ENCODE data around the gene STAG1.
"Not testable (repeated sequence)": the region's sequence is repeated elsewhere in the genome, so short reads cannot be mapped to it uniquely, and the experiment has no call there.

Gene STAG1

GRCh38 chr3:136751316-136752171, 634 bp downstream of the STAG1 start:
- Mint-ChIP-seq H3K4me3 (peak overlapping the region; percentile 86 to 95), H3K9me3 (no peaks in the 10 kb centered on the region), H3K27me3 (no peaks in the 10 kb centered on the region), H3K4me1 (peaks cover 43% of the 10 kb centered on the region), H3K27ac (peak overlapping the region; percentile 99 to 100)
- ATAC-seq (peak; percentile 36), DNase-seq (peak; percentile 64 to 68)

- Mint-ChIP-seq H3K4me3 (peak overlapping the region; percentile 79 to 80), H3K9me3 (no peaks in the 10 kb centered on the region), H3K27me3 (no peaks in the 10 kb centered on the region), H3K4me1 (peaks cover 49% of the 10 kb centered on the region), H3K27ac (peak overlapping the region; percentile 90 to 92)
- ATAC-seq = no peak
- no peak for DNase-seq
Observed at GRCh38 chr3:136750897-136751315, 1.3 kb downstream of the STAG1 start.

GRCh38 chr3:136750209-136750896, 1.8 kb downstream of the STAG1 start:
- no peaks in the 10 kb centered on the region for H3K27me3 Mint-ChIP-seq
- no peaks in the 10 kb centered on the region for H3K9me3 Mint-ChIP-seq
- DNase-seq (no peak), ATAC-seq (no peak)
- peaks cover 54% of the 10 kb centered on the region for H3K4me1 Mint-ChIP-seq
- peak overlapping the region; percentile 90 to 92 for H3K27ac Mint-ChIP-seq
- peak overlapping the region; percentile 79 to 80 for H3K4me3 Mint-ChIP-seq

- DNase-seq = not testable (repeated sequence)
- peak overlapping the region; percentile 79 to 80 for H3K4me3 Mint-ChIP-seq
Observed at GRCh38 chr3:136749602-136750001, 2.6 kb downstream of the STAG1 start.

GRCh38 chr3:136749091-136749490, 3.1 kb downstream of the STAG1 start:
- peak overlapping the region; percentile 79 to 80 for H3K4me3 Mint-ChIP-seq
- ATAC-seq (no peak), DNase-seq (no peak)
- H3K4me1 Mint-ChIP-seq = peaks cover 55% of the 10 kb centered on the region
- no peaks in the 10 kb centered on the region for H3K27me3 Mint-ChIP-seq
- H3K9me3 Mint-ChIP-seq = no peaks in the 10 kb centered on the region
- H3K27ac Mint-ChIP-seq = peak overlapping the region in 1 of 2 donors; percentile 57

More at GRCh38 chr3:136749602-136750001, 2.6 kb downstream of the STAG1 start:
- H3K9me3 Mint-ChIP-seq, H3K27me3 Mint-ChIP-seq, ATAC-seq: not testable (repeated sequence)
- Mint-ChIP-seq H3K27ac (peak overlapping the region; percentile 90 to 92), H3K4me1 (peaks cover 56% of the 10 kb centered on the region)

- peaks cover 57% of the 10 kb centered on the region for H3K4me1 Mint-ChIP-seq
- H3K4me3 Mint-ChIP-seq = no peak overlapping the region
- H3K27ac Mint-ChIP-seq = peak overlapping the region in 1 of 2 donors; percentile 57
- no peaks in the 10 kb centered on the region for H3K27me3 Mint-ChIP-seq
- ATAC-seq = no peak
- no peak for DNase-seq
- H3K9me3 Mint-ChIP-seq = no peaks in the 10 kb centered on the region
Observed at GRCh38 chr3:136745916-136746315, 6.3 kb downstream of the STAG1 start.

GRCh38 chr3:136741063-136741462, 11.1 kb downstream of the STAG1 start:
- Mint-ChIP-seq H3K27me3 (no peaks in the 10 kb centered on the region), H3K4me3 (no peak overlapping the region), H3K9me3 (no peaks in the 10 kb centered on the region), H3K4me1 (peaks cover 43% of the 10 kb centered on the region), H3K27ac (no peak overlapping the region)
- DNase-seq (no peak), ATAC-seq (no peak)

- no peak for ATAC-seq
Observed at GRCh38 chr3:136740351-136740958, 11.7 kb downstream of the STAG1 start.

GRCh38 chr3:136736950-136737349, 15.2 kb downstream of the STAG1 start:
- H3K27me3 Mint-ChIP-seq, ATAC-seq, H3K4me3 Mint-ChIP-seq, H3K27ac Mint-ChIP-seq, H3K9me3 Mint-ChIP-seq, DNase-seq: not testable (repeated sequence)
- peaks cover 55% of the 10 kb centered on the region for H3K4me1 Mint-ChIP-seq

More at GRCh38 chr3:136740351-136740958, 11.7 kb downstream of the STAG1 start:
- Mint-ChIP-seq H3K27ac (peak overlapping the region; percentile 23 to 83), H3K27me3 (no peaks in the 10 kb centered on the region), H3K4me3 (no peak overlapping the region), H3K9me3 (no peaks in the 10 kb centered on the region), H3K4me1 (peaks cover 43% of the 10 kb centered on the region)
- DNase-seq = no peak

GRCh38 chr3:136735103-136735502, 17.1 kb downstream of the STAG1 start:
- no peaks in the 10 kb centered on the region for H3K9me3 Mint-ChIP-seq
- peaks cover 57% of the 10 kb centered on the region for H3K4me1 Mint-ChIP-seq
- ATAC-seq = no peak
- no peak overlapping the region for H3K4me3 Mint-ChIP-seq
- no peaks in the 10 kb centered on the region for H3K27me3 Mint-ChIP-seq
- DNase-seq = no peak
- H3K27ac Mint-ChIP-seq = peak overlapping the region in 1 of 2 donors; percentile 89

GRCh38 chr3:136734382-136735070, 17.7 kb downstream of the STAG1 start:
- Mint-ChIP-seq H3K27me3 (no peaks in the 10 kb centered on the region), H3K4me1 (peaks cover 63% of the 10 kb centered on the region), H3K4me3 (no peak overlapping the region), H3K27ac (peak overlapping the region in 1 of 2 donors; percentile 89), H3K9me3 (no peaks in the 10 kb centered on the region)
- DNase-seq (no peak), ATAC-seq (peak; percentile 48)

GRCh38 chr3:136733317-136733833, 18.8 kb downstream of the STAG1 start:
- no peak overlapping the region for H3K27ac Mint-ChIP-seq
- H3K4me3 Mint-ChIP-seq = no peak overlapping the region
- H3K27me3 Mint-ChIP-seq = no peaks in the 10 kb centered on the region
- no peaks in the 10 kb centered on the region for H3K9me3 Mint-ChIP-seq
- H3K4me1 Mint-ChIP-seq = peaks cover 71% of the 10 kb centered on the region
- no peak for DNase-seq
- no peak for ATAC-seq

GRCh38 chr3:136731274-136731884, 20.8 kb downstream of the STAG1 start:
- no peak for DNase-seq
- Mint-ChIP-seq H3K27ac (peak overlapping the region in 1 of 2 donors; percentile 51), H3K27me3 (no peaks in the 10 kb centered on the region), H3K9me3 (no peaks in the 10 kb centered on the region), H3K4me1 (peaks cover 77% of the 10 kb centered on the region), H3K4me3 (no peak overlapping the region)
- no peak for ATAC-seq

GRCh38 chr3:136730595-136731273, 21.4 kb downstream of the STAG1 start:
- peak; percentile 61 for ATAC-seq
- H3K27ac Mint-ChIP-seq = no peak overlapping the region
- no peak overlapping the region for H3K4me3 Mint-ChIP-seq
- H3K4me1 Mint-ChIP-seq = peaks cover 74% of the 10 kb centered on the region
- no peaks in the 10 kb centered on the region for H3K27me3 Mint-ChIP-seq
- H3K9me3 Mint-ChIP-seq = no peaks in the 10 kb centered on the region
- DNase-seq = no peak
